HG03196 (cell line): ENCODE results near the gene ADCY1.

Source experiments
- ATAC-seq: cut with Tn5 transposase; IDR thresholded peaks from one replicate; pipeline ENCODE4 v1.9.1; 2021; ENCODE audit not compliant: unreplicated experiment

The ADCY1 gene

GRCh38 chr7:45663167-45663921, 89.2 kb downstream of the ADCY1 start:
- no peak for ATAC-seq

DNA sequence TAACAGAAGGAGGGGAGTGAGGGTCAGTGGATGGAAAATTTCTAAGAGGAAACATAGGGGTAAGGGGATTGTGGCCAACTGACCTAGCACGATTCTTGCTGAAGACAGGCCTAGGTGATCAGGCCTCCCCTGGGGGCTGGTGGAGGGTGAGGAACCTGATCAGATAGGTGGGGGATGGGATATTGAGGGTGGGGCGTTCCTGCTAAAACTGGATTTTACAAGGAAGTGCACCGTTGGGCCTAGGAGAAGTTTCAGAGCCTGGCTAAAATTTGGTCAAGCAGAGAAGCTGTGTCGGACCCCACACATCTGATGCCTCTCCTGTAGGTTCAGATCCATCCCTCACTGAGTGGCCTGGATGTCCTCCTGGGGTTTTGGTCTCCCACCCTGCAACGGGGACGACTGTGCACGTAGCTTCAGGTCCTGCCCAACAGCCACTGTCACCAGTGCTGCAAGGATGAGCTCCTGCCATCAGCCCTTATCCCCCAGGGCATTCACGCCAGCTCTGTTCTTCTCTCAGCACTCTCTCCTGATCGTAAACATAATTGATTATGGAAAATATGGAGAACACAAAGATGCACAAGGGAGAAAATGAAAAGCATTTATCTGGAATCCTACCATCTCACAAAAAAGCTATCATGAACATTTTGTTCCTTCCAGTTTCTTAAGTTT, 89.9 kb downstream of the ADCY1 start:
- ATAC-seq, result no peak

DNA sequence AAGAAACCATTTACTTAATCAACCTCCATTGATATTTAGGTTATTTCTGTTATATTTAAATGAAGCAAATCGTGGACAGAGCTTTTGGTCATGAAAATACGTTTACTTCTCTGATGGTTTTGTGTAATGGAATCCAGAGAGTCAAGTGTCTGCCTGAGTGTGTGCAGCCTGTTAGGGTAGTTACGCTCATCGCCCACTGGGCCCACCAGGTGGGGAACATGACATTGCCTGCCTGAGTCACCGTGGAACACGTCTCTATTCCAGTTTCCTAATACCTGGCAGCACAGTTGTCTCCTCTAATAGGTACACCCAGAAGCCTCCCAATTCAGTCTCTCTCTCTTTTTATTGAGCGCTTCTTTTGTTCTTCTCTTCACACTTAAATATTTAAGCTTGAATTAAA, 91.0 kb downstream of the ADCY1 start:
- no peak for ATAC-seq

GRCh38 chr7:45670227-45670626, 96.1 kb downstream of the ADCY1 start:
- no peak for ATAC-seq

DNA sequence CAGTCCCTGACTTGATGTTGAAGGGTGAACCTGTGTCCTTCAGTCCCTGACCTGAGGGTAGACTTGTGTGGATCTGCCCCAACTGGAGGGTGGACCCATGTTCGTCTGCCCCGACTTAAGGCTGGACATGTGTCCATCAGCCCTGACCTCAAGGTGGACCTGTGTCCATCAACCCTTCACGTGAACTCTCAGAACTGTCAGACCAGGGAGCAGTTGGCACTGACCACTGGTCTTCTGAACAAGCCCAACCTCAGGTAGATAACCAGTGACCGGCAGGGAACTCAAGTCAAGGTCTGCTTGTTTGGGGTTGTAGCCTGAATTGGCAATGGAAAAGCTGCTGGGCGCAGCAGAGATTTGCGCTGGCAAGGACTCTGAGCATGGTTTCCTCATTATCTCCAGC, 96.5 kb downstream of the ADCY1 start:
- no peak for ATAC-seq

DNA sequence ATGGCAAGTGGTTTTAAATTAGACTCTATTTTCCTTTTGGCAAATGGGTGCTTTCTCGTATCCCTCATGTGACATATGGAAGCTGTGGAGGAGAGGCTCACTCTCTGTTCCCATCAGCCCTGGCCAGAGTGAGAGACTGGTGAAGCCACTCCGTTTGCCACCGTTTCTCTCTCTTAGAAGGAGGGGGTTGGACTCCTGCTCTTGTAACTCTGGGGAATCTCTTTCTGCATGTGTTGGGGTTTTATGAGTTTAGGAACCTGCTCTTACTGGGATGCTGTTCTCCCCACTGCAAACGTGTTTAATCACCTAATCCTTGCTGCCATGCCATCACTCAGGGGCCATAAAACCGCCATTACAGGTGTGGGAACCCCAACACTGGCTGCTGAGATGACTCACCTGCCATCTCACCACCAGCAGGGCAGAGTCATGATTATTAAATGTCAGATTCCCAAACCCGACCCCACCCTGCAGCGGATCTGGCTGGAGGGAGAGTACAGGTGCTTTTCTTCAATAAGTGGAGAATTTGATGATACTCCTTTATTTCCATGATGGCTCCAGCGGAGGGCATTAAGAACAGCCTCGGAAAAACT, 103.2 kb downstream of the ADCY1 start:
- ATAC-seq, result no peak

DNA sequence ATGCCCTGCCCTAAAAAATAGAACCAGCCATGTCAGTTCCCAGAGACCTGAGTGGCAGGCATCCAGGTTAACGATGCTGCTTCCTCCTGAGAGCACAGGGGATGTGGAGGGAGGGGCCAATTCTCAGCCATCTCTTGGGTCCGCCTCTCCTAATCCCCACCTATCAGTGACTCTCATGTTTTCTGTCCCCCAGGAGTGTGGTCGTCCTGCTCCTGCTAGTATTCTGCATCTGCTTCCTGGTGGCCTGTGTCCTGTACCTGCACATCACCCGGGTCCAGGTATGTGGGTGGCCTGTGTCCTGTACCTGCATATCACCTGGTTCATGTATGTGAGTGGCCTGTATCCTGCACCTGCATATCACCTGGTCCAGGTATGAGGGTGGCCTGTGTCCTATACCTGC, 105.3 kb downstream of the ADCY1 start:
- no peak for ATAC-seq

GRCh38 chr7:45680776-45681175, 106.6 kb downstream of the ADCY1 start:
- ATAC-seq, result no peak

- ATAC-seq, result no peak
Observed at GRCh38 chr7:45681596-45682357, 107.6 kb downstream of the ADCY1 start.

DNA sequence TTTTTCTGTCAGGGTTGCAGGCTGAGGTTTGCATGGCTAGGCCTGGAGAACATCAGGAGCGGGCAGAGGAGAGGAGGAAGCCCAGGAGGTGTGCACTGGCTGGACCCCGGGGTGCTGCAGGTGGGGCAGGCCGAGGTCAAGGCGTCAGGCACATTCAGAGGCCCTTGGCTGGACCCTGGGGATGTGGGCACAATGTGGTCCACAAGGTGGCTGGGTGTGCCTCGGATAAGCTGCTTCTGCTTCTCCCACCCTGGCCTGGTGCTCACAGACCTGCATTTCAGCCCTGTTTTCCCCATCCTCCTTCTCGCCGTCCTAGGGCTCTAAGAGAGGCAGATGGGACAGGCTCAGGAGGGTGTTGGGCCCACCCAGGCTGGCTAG, 108.2 kb downstream of the ADCY1 start:
- no peak for ATAC-seq

DNA sequence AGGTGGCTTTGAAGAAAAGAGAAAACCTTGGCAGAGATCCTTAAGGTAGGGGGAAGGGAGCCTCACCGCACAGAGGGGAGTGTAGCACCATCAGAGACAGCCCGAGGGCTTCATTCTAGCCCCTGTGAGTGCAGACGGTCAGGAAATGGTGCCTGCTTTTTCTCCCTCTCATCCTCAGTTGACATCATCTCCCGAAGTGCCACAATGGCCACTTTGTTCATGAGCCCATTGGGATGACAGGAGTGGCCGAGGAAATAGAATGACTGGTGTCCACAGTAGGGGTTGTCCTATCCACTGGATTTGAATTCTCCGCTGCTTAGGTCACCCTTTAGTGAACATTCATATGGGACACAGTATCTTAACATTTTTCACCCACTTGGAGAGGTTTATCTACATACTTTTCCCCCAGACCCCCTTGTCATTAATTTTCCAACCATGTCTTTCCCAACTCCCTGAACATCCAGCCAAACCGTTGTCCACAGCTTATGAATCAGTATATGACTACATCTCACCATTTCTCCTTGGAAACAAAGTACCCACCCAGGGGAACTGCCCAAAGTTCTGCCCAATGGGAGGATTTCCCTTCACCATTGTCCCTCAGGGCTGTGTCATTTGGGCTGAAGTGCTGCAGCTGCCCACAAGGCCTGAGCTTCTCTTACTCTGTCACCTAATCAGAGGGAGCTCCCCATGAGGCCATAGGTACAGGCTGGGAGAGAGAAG, 108.8 kb downstream of the ADCY1 start:
- no peak for ATAC-seq

DNA sequence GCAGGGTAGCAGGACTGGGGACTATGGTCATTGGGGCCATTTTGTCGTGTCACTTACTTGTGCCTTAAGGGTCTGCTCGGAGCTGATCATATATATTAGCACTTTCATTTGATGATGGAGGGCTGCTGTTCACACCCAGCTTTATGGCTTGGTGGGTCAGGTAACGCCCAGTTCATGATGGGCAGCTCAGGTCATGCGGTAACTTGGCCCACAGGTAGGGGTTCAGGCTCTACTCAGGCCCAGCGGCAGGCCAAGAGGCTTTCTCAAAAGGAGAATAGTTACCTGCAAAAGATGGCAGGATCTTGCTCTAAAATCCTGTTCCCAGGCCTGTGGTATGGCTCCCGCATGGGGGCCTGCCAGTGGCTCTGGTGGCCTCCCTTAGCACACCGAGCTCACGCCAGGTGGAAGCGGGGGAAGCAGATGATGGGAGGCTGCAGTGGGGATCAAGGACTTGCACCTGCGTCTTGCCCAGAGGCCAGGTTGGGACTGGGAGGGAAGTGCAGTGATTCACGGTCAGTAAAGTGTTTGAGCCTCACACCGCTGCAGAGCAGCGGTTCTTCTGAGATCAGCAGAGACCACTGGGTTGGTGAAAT, 109.5 kb downstream of the ADCY1 start:
- no peak for ATAC-seq

- no peak for ATAC-seq
Observed at GRCh38 chr7:45684910-45685618, 110.9 kb downstream of the ADCY1 start.

DNA sequence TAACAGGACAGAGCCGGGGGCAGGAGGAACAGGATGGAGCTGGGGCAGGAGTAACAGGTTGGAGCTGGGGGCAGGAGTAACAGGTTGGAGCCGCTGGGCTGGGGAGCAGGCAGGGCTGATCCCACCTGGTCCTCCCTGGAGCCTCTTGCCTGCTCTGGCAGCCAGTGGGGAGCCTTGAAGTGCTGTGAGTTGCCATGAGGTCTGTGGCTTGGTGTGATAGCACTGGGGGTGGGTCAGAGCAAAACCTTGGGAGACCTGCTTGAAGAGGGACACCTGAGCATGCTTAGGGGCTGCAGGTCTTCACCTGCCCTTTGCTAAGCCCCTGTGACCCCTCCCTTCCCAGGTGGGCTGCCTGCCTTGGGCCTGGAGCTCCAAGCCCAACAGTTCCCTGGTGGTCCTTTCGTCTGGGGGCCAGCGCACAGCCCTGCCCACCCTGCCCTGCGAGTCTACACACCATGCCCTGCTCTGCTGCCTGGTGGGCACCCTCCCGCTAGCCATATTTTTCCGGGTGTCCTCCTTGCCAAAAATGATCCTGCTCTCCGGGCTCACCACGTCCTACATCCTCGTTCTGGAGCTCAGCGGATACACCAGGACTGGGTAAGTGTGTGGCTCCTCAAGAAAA, 111.6 kb downstream of the ADCY1 start:
- no peak for ATAC-seq

GRCh38 chr7:45686441-45687184, 112.4 kb downstream of the ADCY1 start:
- ATAC-seq, result no peak

DNA sequence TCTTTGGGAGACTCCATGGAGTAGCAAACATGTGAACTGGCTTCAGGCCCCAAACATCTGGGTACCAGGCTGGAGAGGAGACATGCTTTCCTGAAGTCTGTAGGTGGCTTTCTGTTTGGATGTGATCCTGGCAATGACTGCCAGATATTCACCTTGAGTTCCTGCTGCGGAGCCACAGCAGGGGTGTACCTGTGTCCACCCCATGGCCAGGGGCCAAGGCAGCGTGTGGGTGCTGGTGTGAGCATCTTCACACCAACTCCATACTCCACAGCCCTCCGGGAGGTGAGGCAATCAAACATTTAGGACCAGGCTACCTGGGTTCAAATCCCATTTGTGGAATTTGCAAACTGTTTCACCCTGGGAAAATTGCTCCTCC, 113.0 kb downstream of the ADCY1 start:
- no peak for ATAC-seq

DNA sequence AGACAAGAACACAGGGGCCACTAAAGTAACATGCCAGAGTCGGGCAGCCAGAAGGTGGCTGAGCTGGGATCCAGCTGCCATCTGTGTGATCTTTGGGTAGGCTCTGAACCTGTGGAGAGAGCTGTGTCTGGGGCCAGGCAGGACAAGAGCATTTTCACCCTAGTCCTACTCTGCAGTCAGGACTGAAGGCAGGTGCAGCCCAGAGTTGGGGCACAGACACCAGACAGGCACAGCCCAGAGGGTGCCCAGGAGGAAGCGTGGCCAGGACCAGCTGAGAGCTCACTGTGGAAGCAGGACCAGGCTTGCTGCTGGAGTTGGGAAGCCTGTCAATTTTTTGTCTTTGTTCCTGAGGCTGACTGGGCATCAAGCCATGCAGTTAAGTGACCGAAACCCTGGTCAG, 113.6 kb downstream of the ADCY1 start:
- ATAC-seq, result no peak

DNA sequence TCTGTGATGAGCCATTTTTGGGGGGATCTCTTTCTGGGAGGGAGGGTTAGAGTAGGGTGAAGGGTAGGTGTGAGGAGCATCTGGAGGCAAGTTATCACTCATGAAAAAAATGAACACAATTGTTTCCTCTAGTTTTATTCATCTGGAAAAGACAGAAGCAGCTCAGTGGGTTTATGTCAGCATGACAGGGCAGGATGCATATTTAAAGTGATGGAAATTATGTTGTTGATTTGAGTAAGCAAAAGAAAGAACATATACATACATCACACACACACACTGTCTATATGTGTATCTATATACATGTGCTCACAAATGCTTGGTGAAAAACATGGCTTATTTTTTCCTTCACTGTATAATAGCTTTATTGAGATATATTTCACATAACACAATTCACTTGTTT, 114.2 kb downstream of the ADCY1 start:
- no peak for ATAC-seq
